Left ventricle myocardium superior (tissue), 1 donor: ENCODE data around the gene HOXB8. TPM values are rescaled to one million over a fixed set of nuclear protein-coding genes. Genes with fewer than 3 reads are reported as not detected.

Source experiments
- ATAC-seq: fragments of 200-7000 bp; cut with Tn5 transposase; one replicate; pipeline ENCODE4 v1.9.1; 2020; ENCODE audit warnings: mild to moderate bottlenecking, moderate library complexity
- DNase-seq: peaks from one replicate; pipeline ENCODE4 v3.0.0-alpha.2; 2020
- intact Hi-C: fragments of 100-400 bp; cut with micrococcal nuclease; formaldehyde crosslinking; loops from one replicate; pipeline ENCODE4 v1.11.0; 2022
- long read RNA-seq: library from polyadenylated mRNA; unstranded; transcript quantifications from one replicate; pipeline ENCODE4 v2.0.0, GENCODE V29; 2021
- total RNA-seq: library from RNA; stranded (reverse); fragmentation: NEBNext Ultra II Directional; extraction: Animal tissue kit (Norgen Biotek cat#: 25700); gene quantifications from one replicate; pipeline ENCODE4 v1.2.1, GENCODE V29; 2021
- donor health status: DM: no; HTN: yes; CAD: no; lungs with severe emphysema.

Gene HOXB8
- not detected for total RNA-seq
- long read RNA-seq, result 0 reads

- ATAC-seq (no peak), DNase-seq (no peak)
- intact Hi-C loops, result no loop called here
Measured at GRCh38 chr17:48615047-48615962, at the start of gene HOXB8. TSS of gene HOXB8 (minus strand) at chr17:48615292. CDS start at chr17:48614704, 588 bp downstream.

DNA sequence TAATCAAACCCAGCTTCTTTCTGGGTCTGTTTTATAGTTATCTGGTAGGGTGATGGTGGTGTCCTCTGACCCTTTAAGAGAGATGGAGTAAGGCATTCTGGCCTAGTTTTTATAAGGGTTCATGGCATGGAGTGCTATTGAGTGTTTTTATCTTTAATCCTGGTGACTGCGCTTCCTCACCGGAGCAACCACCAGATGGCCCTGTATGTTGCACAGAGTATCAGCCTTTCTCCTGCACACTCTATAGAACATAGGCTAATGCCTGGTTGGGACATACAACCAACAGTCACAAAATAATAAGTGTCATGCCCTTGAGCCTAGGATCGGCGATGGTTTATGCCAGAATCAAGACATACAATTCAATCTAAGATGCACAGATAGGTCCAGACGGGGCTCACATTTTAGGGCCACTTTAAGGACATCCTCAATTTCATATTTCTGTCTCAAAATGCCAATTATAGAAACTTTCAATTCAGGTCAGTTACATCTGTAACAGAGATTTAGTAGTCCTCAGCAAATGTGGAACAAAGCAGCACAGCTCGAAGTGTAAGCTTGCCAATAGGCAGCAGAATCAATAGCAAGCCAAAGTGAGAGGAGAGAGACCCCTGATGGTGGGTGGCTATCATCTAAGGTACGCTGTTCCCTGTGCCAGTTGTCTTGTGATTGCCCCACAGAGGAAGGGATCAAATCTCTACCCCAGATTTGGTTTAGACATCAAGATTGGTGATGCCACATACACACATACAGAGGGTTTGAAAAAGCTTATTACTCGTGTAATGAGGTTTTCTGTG lies 48.2 kb upstream of the HOXB8 start:
- DNase-seq (no peak), ATAC-seq (no peak)
- intact Hi-C loops, result no loop called here

DNA sequence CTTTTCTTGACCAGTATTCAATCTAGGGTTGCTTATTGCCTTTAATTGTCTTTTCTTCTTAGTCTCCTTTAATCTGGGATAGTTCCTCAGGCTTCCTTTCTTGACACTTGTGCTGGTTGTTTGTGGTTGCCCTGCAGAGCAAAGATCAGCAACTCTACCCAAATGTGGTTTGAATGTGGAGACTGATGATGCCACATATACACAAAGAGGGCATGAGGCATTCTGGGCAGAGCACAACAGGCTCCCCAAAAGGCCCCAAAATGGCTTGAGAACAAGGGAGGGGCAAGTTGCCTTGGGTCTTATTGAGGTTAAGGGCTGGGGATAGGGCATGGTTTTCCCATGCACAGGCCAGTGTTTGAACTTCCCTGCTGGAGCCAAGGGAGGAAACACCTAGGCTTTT lies 40.8 kb upstream of the HOXB8 start:
- DNase-seq, result no peak
- intact Hi-C loops, result no loop called here
- no peak for ATAC-seq

DNA sequence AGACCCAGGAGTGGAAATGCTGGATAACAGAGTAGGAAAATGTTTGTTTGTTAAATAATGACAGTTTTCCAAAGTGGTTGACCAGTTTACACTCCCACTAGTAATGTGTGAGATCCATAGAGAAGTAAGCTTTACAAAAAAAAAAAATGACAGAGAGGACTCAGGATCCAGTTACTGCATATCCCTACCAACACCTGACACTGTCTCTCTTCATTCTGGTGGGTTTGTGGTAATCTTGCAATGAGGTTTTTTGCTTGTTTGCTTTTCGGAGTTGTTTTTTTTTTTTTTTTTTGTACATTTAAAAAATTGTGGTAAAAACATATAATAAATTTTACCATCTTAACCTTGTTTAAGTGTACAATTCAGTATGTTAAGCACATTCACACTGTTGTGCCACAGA lies 34.6 kb upstream of the HOXB8 start:
- ATAC-seq, result no peak
- intact Hi-C loops, result no loop called here
- no peak for DNase-seq

DNA sequence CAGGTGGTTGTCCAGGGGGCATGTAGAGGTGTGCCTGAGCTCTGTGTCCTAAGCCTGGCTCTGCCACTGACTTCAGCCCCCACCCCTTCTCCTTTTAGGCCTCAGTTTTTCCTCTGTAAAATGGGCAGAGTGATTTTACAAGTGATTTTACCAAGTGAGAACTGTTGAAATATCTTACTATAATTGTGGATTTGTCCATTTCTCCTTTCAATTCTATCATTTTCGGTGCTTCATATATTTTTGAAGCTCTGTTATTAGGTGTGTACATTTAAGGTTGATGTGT lies 32.8 kb upstream of the HOXB8 start:
- ATAC-seq, result no peak
- DNase-seq, result no peak
- intact Hi-C loops, result no loop called here

- intact Hi-C loops, result no loop called here
- DNase-seq (no peak), ATAC-seq (no peak)
Measured at GRCh38 chr17:48647103-48647962, 32.2 kb upstream of the HOXB8 start.

GRCh38 chr17:48646183-48647102 lies 31.4 kb upstream of the HOXB8 start:
- DNase-seq (no peak), ATAC-seq (no peak)
- intact Hi-C loops, result no loop called here

GRCh38 chr17:48645639-48646182 lies 30.6 kb upstream of the HOXB8 start:
- no peak for DNase-seq
- ATAC-seq, result no peak
- intact Hi-C loops, result no loop called here

DNA sequence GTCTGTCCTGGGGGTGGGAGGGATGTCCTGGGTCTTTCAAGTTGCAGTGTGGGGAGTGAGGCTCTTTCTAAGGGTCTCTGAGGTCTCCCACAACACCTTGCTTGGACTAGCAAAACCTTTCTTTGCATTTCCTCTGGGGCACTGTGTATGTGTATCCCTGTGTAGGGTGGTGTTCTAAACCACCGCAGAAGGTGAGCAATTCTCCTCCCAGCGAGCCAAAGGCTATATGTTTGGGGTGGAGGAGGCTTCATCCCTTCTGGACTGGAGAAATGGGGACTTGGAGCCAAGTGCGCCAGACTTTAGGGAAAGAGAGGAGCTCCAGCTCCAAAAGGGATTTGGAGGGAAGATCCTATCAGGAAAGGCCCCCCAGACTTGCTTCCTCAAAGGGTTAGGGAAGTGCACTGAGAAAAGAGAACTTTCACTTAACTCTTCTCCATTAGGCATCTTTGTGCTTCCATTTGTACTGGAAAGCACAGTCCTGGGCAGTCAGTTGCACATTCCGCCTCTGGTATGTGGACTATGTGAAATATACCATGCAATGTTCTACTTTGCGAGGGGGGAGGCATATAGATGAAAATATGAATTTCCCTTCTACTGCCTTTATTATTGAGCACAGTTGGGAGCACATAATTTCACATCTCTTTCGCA lies 29.9 kb upstream of the HOXB8 start:
- intact Hi-C loops, result no loop called here

GRCh38 chr17:48644159-48644558 lies 29.1 kb upstream of the HOXB8 start:
- ATAC-seq (no peak), DNase-seq (no peak)
- intact Hi-C loops, result no loop called here

More for the DNA sequence above, 29.9 kb upstream of the HOXB8 start:
- DNase-seq, result no peak
- no peak for ATAC-seq

DNA sequence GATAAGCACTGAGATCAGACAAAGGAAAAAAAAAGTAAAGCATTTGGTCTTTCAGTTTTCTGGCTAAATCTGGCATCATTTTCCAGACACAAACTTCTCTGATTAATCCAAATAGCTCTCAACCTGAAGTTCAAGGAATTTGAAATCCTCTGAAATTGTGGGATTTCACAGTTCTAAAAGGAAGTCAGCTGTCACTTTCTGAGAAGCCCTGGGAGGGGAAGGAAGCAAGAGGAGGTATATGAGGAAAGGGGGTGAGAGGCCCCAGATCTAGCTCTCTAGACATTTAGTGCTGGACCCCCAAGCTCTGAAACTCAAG lies 28.6 kb upstream of the HOXB8 start:
- intact Hi-C loops, result no loop called here
- ATAC-seq (no peak), DNase-seq (no peak)

DNA sequence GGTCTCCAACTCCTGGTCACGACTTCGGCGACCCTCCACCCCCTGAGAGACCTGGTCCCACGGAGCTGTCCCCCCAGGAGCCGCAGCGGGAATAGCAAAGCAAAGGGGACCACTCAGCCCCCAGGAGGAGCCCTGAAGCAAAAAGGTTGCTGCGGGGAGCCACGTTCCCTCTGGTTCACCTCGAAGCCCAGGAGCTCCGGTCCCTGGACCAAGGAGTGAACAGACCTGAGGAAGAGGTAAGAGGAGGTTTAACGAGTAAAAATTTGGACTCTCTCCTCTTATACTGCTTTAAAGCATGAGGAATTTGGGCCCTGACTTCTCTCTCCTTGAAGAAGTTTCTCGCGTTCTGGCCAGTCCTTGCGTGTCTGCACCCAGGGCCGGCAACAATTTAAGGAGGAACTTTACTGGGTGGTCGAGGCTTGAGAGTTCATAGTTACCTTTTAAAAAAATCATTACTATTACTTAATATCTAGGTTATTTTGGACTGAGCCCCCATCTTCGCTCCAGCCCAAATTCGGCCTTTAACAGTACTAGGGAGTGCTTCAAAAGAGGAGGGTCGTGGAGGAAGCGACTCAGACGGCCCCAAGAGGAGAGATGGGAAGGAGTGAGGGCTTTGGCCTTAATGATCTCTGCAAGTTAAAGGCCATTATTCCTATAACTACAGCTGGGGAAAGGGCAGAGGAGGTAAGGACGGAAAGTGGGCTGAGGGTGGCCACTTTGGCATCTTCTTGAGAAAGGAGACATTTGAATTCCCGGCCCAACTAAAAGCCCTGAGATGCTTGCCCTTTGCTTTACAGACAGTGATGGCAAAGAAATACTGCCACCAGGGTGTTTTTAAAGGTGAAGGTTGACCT lies 28.0 kb upstream of the HOXB8 start:
- DNase-seq (no peak), ATAC-seq (no peak)
- intact Hi-C loops, result no loop called here

- intact Hi-C loops, result no loop called here
- ATAC-seq, result no peak
- no peak for DNase-seq
Measured at GRCh38 chr17:48642059-48642842, 27.2 kb upstream of the HOXB8 start.

GRCh38 chr17:48641541-48642058 lies 26.5 kb upstream of the HOXB8 start:
- DNase-seq, result no peak
- no peak for ATAC-seq
- intact Hi-C loops, result no loop called here

GRCh38 chr17:48640858-48641180 lies 25.7 kb upstream of the HOXB8 start:
- ATAC-seq (no peak), DNase-seq (no peak)
- intact Hi-C loops, result no loop called here
